Gastroesophageal sphincter (tissue), 4 donors: ENCODE data around the gene OR10A6. TPM values are rescaled to one million over a fixed set of nuclear protein-coding genes. Genes with fewer than 3 reads are reported as not detected.

Experiments
- ATAC-seq: fragments of 150-250 bp; one replicate; pipeline ENCODE4 v1.9.1; 2016; ENCODE audit warnings: mild to moderate bottlenecking, moderate library complexity
- H3K27ac ChIP-seq, 4 donors: fragments of 200-600 bp; sonication (generic) in 3 of 4; 1 replicate in 3 of 4; 2 replicates in 1 of 4; pipeline ENCODE4 v1.5.1; 2016 to 2019
- H3K27me3 ChIP-seq: fragments of 200-600 bp; sonication (generic); one replicate; pipeline ENCODE4 v1.5.1; 2019
- H3K36me3 ChIP-seq, 2 donors: fragments of 200-600 bp; sonication (generic); one replicate each; pipeline ENCODE4 v1.5.1; 2019; ENCODE audit warnings: control low read depth in 1 of 2
- H3K4me1 ChIP-seq, 3 donors: fragments of 200-600 bp; sonication (generic); 1 replicate in 2 of 3; 2 replicates in 1 of 3; pipeline ENCODE4 v1.5.1; 2016 to 2019; ENCODE audit warnings: control low read depth in 2 of 3
- H3K4me3 ChIP-seq, 2 donors: fragments of 200-600 bp; sonication (generic); one replicate each; pipeline ENCODE4 v1.5.1; 2019; ENCODE audit warnings: mild to moderate bottlenecking in 1 of 2, moderate library complexity in 1 of 2
- H3K9me3 ChIP-seq, 3 donors: fragments of 200-600 bp; sonication (generic); one replicate each; pipeline ENCODE4 v1.5.1; 2017 to 2019; ENCODE audit warnings: control low read depth in 2 of 3
- CTCF ChIP-seq, 4 experiments: fragments of 200-600 bp in 2 of 4; fragments of 450-650 bp in 2 of 4; sonication (generic) in 1 of 4; IDR thresholded peaks; one replicate each; pipeline ENCODE4 v1.5.1; 2017 to 2019; ENCODE audit warnings: antibody characterized with exemption in 4 of 4, mild to moderate bottlenecking in 2 of 4, moderate library complexity in 2 of 4
- EP300 ChIP-seq: sonication (generic); formaldehyde crosslinking; IDR thresholded peaks from one replicate; pipeline ENCODE4 v1.6.1; 2017; ENCODE audit warnings: antibody characterized with exemption, mild to moderate bottlenecking
- POLR2A ChIP-seq, 2 donors: fragments of 450-650 bp; IDR thresholded peaks; one replicate each; pipeline ENCODE4 v1.6.1; 2017; ENCODE audit warnings: antibody characterized with exemption in 2 of 2, mild to moderate bottlenecking in 2 of 2, moderate library complexity in 1 of 2
- POLR2AphosphoS5 ChIP-seq: sonication (generic); formaldehyde crosslinking; IDR thresholded peaks from one replicate; pipeline ENCODE4 v1.6.1; 2017; ENCODE audit warnings: antibody characterized with exemption
- WGBS, 2 donors: methylation state at CpG; one replicate each; pipeline ENCODE4 v1.1.5; 2018; ENCODE audit warnings: low coverage in 1 of 2; 5-methylcytosine and 5-hydroxymethylcytosine counted together
- total RNA-seq, 4 donors: library from RNA; depleted of rRNA; stranded (reverse); fragments of >200 nt; gene quantifications; one replicate each; pipeline ENCODE4 v1.1.0, GENCODE V29; 2016

Gene OR10A6
- total RNA-seq, 4 donors from 2014 or later: not detected

GRCh38 chr11:7901319-7901854 is 29.7 kb downstream of the OR10A6 start:
- 38 to 67% methylated on average over 3 of the region's 3 CpGs for WGBS, 2 donors
- Histone ChIP-seq H3K27me3 (peaks cover 4% of the 10 kb centered on the region), H3K9me3 (no peaks in the 10 kb centered on the region), H3K36me3 (no peaks in the 10 kb centered on the region), H3K4me1 (no peaks in the 10 kb centered on the region), H3K4me3 (no peak overlapping the region), H3K27ac (no peak overlapping the region)
- TF ChIP-seq EP300: no peak
- TF ChIP-seq POLR2AphosphoS5: no peak
- TF ChIP-seq POLR2A (IDR thresholded peaks at IDR 0.05): no peak
- TF ChIP-seq CTCF (IDR thresholded peaks at IDR 0.05): no peak
- ATAC-seq: no peak

GRCh38 chr11:7900686-7901085 is 30.4 kb downstream of the OR10A6 start:
- H3K27me3 ChIP-seq: peaks cover 4% of the 10 kb centered on the region
- WGBS, 2 donors: 80 to 90% methylated on average over 3 to 4 of the region's 4 CpGs
- H3K9me3 ChIP-seq: no peaks in the 10 kb centered on the region
- H3K4me1 ChIP-seq: no peaks in the 10 kb centered on the region
- no peaks in the 10 kb centered on the region for H3K36me3 ChIP-seq
- ATAC-seq: no peak
- no peak overlapping the region for H3K4me3 ChIP-seq
- H3K27ac ChIP-seq: no peak overlapping the region
- no peak for TF ChIP-seq POLR2A (IDR thresholded peaks at IDR 0.05)
- TF ChIP-seq POLR2AphosphoS5: no peak
- no peak for TF ChIP-seq EP300
- no peak for TF ChIP-seq CTCF (IDR thresholded peaks at IDR 0.05)

- H3K27me3 ChIP-seq: peaks cover 4% of the 10 kb centered on the region
- H3K36me3 ChIP-seq: no peaks in the 10 kb centered on the region
- no peaks in the 10 kb centered on the region for H3K4me1 ChIP-seq
- no peak for TF ChIP-seq POLR2A (IDR thresholded peaks at IDR 0.05)
- no peak for TF ChIP-seq POLR2AphosphoS5
- TF ChIP-seq CTCF (IDR thresholded peaks at IDR 0.05): no peak
- no peak for TF ChIP-seq EP300
- H3K27ac ChIP-seq: no peak overlapping the region
- ATAC-seq: no peak
- H3K9me3 ChIP-seq: no peaks in the 10 kb centered on the region
- 58 to 71% methylated on average over 4 of the region's 4 CpGs for WGBS, 2 donors
- H3K4me3 ChIP-seq: no peak overlapping the region
Observed at GRCh38 chr11:7899418-7899817, 31.6 kb downstream of the OR10A6 start.

- H3K36me3 ChIP-seq: no peaks in the 10 kb centered on the region
Observed at GRCh38 chr11:7898666-7899283, 32.3 kb downstream of the OR10A6 start.

GRCh38 chr11:7896009-7896785 is 34.9 kb downstream of the OR10A6 start:
- Histone ChIP-seq H3K4me1 (no peaks in the 10 kb centered on the region), H3K36me3 (no peaks in the 10 kb centered on the region), H3K27ac (no peak overlapping the region), H3K9me3 (no peaks in the 10 kb centered on the region), H3K27me3 (no peaks in the 10 kb centered on the region), H3K4me3 (no peak overlapping the region)
- TF ChIP-seq CTCF (IDR thresholded peaks at IDR 0.05) (no peak), EP300 (no peak), POLR2A (IDR thresholded peaks at IDR 0.05) (no peak)
- no peak for ATAC-seq
- WGBS, 2 donors: 54 to 57% methylated on average over 1 of the region's 1 CpG

More at GRCh38 chr11:7898666-7899283, 32.3 kb downstream of the OR10A6 start:
- no peak for ATAC-seq
- WGBS, 2 donors: 65 to 81% methylated on average over 5 of the region's 5 CpGs
- H3K9me3 ChIP-seq: no peaks in the 10 kb centered on the region
- no peaks in the 10 kb centered on the region for H3K4me1 ChIP-seq
- no peak for TF ChIP-seq POLR2A (IDR thresholded peaks at IDR 0.05)
- peaks cover 2% of the 10 kb centered on the region for H3K27me3 ChIP-seq
- no peak overlapping the region for H3K4me3 ChIP-seq
- no peak overlapping the region for H3K27ac ChIP-seq
